ENCODE measurements around the gene FGFR2.
"Not testable (repeated sequence)": the region's sequence is repeated elsewhere in the genome, so short reads cannot be mapped to it uniquely, and the experiment has no call there.

FGFR2 gene

GRCh38 chr10:121590772-121591171 lies 7.5 kb downstream of the FGFR2 start:
- no peak for DNase-seq (ENCODE audit: low read depth in 2 of 2)

DNA sequence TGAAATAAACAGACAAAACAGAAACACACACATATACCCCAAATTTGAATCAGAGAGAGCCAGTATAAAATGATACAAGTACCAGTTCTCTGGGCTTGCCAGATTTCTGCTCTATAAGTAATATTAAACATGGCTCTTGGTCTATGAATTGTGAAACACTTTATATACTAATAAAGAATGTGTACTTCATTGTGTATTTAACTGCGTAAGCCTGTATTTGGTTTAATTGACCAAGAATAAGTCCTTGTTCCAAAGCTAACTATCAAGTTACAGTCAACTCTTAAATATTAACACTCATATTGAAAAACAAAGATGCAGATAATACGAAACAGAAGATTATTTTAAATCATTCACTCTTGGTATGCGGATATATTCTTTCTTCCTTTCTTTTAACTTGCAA lies 8.7 kb downstream of the FGFR2 start:
- no peak for DNase-seq (ENCODE audit: low read depth in 2 of 2)

- no peak for DNase-seq (ENCODE audit: low read depth in 2 of 2)
Observed at GRCh38 chr10:121583857-121584256, 14.4 kb downstream of the FGFR2 start.

DNA sequence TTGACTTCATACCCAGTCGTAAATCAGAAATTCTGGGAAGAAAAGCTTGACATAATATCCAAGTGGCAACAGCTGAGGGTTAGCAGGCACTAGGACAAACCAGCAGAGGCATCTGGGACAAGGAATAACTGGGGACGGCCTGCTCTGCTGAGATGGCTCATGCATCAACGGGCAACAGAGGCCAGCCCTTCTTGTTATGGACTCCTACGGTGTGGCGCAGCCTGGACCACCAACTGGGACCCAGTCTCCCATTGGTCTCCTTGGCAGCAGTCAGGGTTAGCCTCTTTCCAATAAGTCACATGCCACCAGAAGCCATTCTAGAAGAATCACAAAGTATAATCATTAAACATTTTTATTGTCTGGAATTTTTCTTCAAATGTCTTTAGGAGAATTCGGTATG lies 15.0 kb downstream of the FGFR2 start:
- DNase-seq (ENCODE audit: low read depth in 2 of 2): no peak

DNA sequence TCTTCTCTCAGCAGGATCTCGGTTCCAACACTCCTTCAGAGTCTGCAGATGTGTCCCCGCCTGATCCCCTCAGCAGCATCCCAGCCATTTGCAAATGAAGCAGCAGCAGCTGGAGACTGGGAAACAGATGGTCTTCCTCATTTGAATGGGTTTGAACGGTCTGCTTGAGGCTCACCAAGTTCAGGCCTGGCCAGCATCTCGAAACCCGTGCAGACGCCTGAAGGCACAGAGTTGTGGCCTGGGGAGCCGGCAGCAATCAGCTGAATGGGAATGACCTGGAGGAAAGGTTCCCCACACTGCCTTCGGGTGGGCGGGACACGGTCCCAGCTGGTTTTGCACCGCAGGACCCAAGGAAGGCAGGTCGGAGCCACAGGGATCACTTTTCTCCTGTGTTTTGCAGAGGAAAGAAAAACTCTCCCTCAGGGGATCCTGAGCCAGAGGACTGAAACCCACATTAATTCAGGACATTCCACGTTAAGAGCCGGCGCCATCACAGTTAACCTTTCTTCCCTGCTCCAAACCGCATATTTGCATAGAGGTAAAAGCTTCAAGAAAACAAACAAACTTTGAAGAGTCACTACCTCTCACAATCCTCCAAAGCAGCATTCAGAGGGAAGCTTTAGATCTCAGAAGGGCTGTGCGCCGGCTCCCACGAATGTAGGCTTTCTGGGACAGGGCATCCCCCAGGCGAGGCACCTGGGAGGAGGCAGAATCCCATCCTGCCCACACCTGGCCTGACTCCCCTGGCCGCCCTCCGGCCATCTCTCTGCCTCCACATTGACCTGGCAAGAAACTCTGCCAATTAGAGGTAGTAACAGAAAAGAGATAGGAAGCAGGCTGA lies 17.7 kb downstream of the FGFR2 start:
- no peak for DNase-seq (ENCODE audit: low read depth in 2 of 2)

DNA sequence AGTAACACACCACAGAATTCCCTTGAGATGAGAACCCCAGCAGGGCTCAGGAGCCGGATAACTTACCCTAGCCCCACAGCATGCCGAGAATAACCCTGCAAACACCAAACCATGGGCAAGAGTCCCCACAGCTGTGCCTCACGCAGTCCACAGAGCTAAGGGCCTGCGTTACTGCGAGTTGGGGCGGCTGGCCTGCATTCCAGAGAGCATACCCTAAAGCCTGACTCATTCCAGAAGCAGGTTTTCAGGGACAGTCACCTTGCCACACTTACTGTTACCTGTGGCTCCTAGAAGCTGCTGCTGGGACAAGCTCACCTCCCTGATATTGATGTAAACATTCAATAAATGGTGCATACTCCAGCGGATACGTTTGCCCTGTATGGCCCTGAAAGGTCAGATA lies 18.6 kb downstream of the FGFR2 start:
- DNase-seq (ENCODE audit: low read depth in 2 of 2): no peak

- no peak for DNase-seq (ENCODE audit: low read depth in 2 of 2)
Observed at GRCh38 chr10:121578965-121579364, 19.3 kb downstream of the FGFR2 start.

GRCh38 chr10:121578298-121578697 lies 19.9 kb downstream of the FGFR2 start:
- DNase-seq (ENCODE audit: low read depth in 2 of 2): no peak

DNA sequence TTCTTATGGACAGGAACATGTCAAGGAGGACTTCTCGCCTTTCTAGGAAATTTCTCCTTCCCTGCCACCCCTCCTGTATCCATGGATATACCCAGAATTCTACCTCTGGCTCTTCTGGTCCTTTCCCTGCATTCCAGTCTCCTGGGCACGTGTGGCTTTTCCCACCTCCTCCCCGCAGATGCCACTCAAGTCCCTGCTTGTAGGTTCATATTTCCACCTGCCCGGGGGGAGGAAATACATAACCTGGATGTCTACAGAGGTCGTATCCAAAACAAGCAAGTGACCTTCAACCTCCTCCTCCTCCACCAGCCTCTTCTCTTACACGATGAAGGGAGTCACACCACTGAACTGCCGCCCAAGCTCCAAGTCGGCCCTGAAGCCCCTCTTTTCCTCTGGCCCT lies 20.7 kb downstream of the FGFR2 start:
- DNase-seq (ENCODE audit: low read depth in 2 of 2): no peak

DNA sequence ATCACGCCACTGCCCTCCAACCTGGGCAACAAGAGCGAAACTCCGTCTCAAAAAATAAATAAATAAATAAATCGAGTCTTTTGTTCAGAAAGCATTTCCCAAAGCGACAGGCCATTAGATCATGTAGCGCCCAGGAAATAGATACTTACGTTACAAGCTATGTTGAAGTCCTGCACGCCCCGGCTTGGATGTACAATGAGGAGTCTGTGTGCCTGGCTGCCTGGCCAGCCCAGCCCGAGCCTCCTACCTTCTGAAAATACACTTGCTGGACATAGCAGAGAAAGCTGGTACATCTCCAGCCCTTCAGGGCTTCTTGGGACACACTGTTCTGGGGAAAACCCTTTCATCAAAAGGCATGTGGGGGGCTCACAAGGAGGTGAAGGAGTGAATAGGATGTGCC lies 22.1 kb downstream of the FGFR2 start:
- DNase-seq (ENCODE audit: low read depth in 2 of 2): no peak

GRCh38 chr10:121574519-121575166 lies 23.6 kb downstream of the FGFR2 start:
- DNase-seq (ENCODE audit: low read depth in 2 of 2): no peak

DNA sequence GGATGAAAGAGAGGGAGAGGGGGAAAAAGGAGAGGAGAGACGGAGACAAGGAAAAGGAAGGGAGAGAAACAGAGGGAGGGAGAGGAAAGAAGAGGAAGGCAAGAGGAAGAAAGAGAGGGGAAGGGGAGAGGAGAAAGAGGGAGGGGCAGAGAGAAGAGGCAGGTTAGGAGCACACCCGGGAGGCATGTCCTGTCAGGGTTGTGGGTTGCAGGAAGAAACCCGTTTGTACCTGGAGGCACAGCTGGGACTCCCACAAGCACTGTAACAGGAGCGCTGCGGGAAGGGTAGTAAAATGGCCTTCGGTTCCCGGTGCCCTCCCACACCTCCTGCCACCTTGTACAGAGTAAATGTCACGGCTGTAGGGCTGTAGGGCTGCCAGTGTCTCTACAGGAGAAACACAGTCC lies 24.7 kb downstream of the FGFR2 start:
- DNase-seq (ENCODE audit: low read depth in 2 of 2): no peak

GRCh38 chr10:121572859-121573537 lies 25.2 kb downstream of the FGFR2 start:
- no peak for DNase-seq (ENCODE audit: low read depth in 2 of 2)

DNA sequence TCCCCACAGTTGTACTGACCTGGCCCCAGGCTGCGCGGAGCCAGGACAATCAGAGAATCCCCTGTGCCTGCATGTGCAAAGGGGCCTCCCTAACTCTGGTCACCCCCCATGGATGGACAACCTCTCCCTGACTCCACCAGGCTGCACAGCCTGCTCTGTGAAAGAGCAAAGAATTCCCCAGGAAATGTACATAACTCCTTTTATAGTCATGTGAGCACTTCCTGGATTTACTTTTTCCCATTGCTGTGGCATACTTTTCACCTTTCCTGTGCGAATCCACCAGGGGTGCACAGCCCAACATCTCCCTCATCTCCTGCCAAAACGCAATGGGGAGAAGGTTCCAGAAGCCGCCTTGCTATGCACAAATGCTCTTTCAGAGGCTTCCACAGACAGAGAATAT lies 27.9 kb downstream of the FGFR2 start:
- no peak for DNase-seq (ENCODE audit: low read depth in 2 of 2)

DNA sequence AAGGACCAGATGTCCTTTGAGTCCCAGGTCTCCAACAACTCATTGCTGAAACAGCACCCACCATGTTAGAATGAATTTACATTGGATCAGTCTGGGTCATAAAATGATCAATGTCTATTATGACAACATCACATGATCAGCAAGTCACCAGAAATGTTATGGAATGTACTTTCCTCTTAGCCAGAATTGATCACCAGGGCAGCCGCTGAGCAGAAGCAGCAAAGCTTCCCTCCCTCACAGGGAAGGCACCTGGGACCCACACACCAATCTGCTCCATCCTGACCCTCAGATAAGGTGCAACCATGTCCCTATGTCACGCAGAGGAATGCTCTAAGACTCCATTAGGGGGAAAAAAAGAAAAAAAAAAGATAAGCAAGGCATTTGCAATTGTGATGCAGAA lies 30.0 kb downstream of the FGFR2 start:
- DNase-seq (ENCODE audit: low read depth in 2 of 2): no peak

- no peak for DNase-seq (ENCODE audit: low read depth in 2 of 2)
Observed at GRCh38 chr10:121567569-121567968, 30.7 kb downstream of the FGFR2 start.

- no peak for DNase-seq (ENCODE audit: low read depth in 2 of 2)
Observed at GRCh38 chr10:121566755-121567154, 31.5 kb downstream of the FGFR2 start.

- no peak for DNase-seq (ENCODE audit: low read depth in 2 of 2)
Observed at GRCh38 chr10:121559326-121560026, 38.8 kb downstream of the FGFR2 start.

GRCh38 chr10:121558238-121558637 lies 40.0 kb downstream of the FGFR2 start:
- no peak for DNase-seq (ENCODE audit: low read depth in 2 of 2)

DNA sequence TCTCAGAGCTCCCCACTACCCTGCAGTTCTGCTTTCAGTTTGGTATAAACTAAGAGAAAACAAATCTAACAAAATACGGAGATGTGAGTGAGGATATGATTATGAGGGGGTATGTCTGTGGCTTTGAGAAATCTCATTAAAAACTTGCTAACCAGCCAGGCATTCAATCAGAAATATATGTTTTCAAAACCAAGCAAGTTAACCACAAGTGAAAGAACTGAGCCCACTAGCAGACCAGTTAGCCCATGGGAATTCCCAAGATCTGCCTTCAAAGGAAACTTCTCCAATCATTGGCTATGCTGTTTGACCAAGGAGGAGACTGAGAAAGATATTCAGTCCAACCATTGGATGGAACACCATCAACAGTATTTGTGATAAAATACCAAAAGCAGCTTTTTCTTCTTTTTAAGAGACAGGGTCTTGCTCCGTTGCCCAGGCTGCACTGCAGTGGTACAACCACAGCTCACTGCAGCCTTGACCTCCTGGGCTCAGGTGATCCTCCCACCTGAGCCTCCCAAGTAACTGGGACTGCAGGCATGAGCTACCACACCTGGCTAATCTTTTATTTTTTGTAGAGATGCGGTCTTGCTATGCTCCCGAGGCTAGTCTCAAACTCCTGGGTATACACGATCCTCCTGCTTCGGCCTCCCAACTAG lies 41.2 kb downstream of the FGFR2 start:
- no peak for DNase-seq (ENCODE audit: low read depth in 2 of 2)

DNA sequence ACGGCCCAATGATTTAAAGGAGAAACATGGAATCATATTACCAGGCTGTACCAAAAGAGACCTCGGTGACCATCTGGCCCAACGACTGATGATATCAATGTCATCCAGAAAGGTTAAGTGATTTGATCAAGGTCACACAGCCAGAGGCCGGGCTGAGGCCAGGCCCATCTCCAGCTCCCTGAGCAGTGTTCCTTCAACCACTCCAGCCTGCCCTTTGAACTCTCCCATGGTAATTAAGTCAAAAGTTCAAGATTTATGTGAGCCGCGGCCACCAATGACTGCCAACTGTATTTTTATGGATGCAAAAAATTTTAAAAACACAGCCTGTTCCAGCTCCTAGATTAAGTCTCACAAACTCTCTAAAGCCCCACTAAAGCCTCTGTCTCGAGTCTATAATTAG lies 41.8 kb downstream of the FGFR2 start:
- DNase-seq (ENCODE audit: low read depth in 2 of 2): no peak

- not testable (repeated sequence) for DNase-seq (ENCODE audit: low read depth in 2 of 2)
Observed at GRCh38 chr10:121554916-121555315, 43.3 kb downstream of the FGFR2 start.
